ENCODE measurements around the gene AGPAT2.

AGPAT2 gene

GRCh38 chr9:136673088-136673974 is 13.9 kb downstream of the AGPAT2 start:
- H3K36me3 Mint-ChIP-seq (ENCODE audit: low read depth): no peaks in the 10 kb centered on the region
- H3K27ac Mint-ChIP-seq: peak overlapping the region; percentile 84
- H3K27me3 Mint-ChIP-seq (ENCODE audit: low read depth, poor library complexity): no peaks in the 10 kb centered on the region

GRCh38 chr9:136672431-136673087 is 14.7 kb downstream of the AGPAT2 start:
- DNase-seq: no peak
- Mint-ChIP-seq H3K36me3 (ENCODE audit: low read depth) (no peaks in the 10 kb centered on the region), H3K9me3 (no peaks in the 10 kb centered on the region), H3K4me1 (peaks cover 25% of the 10 kb centered on the region), H3K27me3 (ENCODE audit: low read depth, poor library complexity) (no peaks in the 10 kb centered on the region), H3K27ac (peak overlapping the region; percentile 84), H3K4me3 (no peak overlapping the region)
- TF ChIP-seq CTCF (IDR thresholded peaks at IDR 0.05): no peak

More at GRCh38 chr9:136673088-136673974, 13.9 kb downstream of the AGPAT2 start:
- peaks cover 25% of the 10 kb centered on the region for H3K4me1 Mint-ChIP-seq
- TF ChIP-seq CTCF (IDR thresholded peaks at IDR 0.05): no peak
- no peaks in the 10 kb centered on the region for H3K9me3 Mint-ChIP-seq
- no peak for DNase-seq
- no peak overlapping the region for H3K4me3 Mint-ChIP-seq

GRCh38 chr9:136671646-136672430 is 15.4 kb downstream of the AGPAT2 start:
- no peaks in the 10 kb centered on the region for H3K27me3 Mint-ChIP-seq (ENCODE audit: low read depth, poor library complexity)
- H3K4me1 Mint-ChIP-seq: peaks cover 25% of the 10 kb centered on the region
- no peaks in the 10 kb centered on the region for H3K9me3 Mint-ChIP-seq
- no peak overlapping the region for H3K27ac Mint-ChIP-seq
- no peaks in the 10 kb centered on the region for H3K36me3 Mint-ChIP-seq (ENCODE audit: low read depth)
- DNase-seq: peak; percentile 83
- TF ChIP-seq CTCF (IDR thresholded peaks at IDR 0.05): peak; percentile 89
- H3K4me3 Mint-ChIP-seq: no peak overlapping the region

- DNase-seq: no peak
- Mint-ChIP-seq H3K9me3 (no peaks in the 10 kb centered on the region), H3K27me3 (ENCODE audit: low read depth, poor library complexity) (no peaks in the 10 kb centered on the region), H3K4me3 (no peak overlapping the region), H3K4me1 (peaks cover 29% of the 10 kb centered on the region), H3K27ac (no peak overlapping the region), H3K36me3 (ENCODE audit: low read depth) (no peaks in the 10 kb centered on the region)
- no peak for TF ChIP-seq CTCF (IDR thresholded peaks at IDR 0.05)
Observed at GRCh38 chr9:136671254-136671614, 16.0 kb downstream of the AGPAT2 start.

- no peak for DNase-seq
- H3K9me3 Mint-ChIP-seq: no peaks in the 10 kb centered on the region
- no peak overlapping the region for H3K27ac Mint-ChIP-seq
- no peaks in the 10 kb centered on the region for H3K36me3 Mint-ChIP-seq (ENCODE audit: low read depth)
- no peaks in the 10 kb centered on the region for H3K27me3 Mint-ChIP-seq (ENCODE audit: low read depth, poor library complexity)
- TF ChIP-seq CTCF (IDR thresholded peaks at IDR 0.05): no peak
- H3K4me3 Mint-ChIP-seq: no peak overlapping the region
- H3K4me1 Mint-ChIP-seq: peaks cover 29% of the 10 kb centered on the region
Observed at GRCh38 chr9:136670576-136671253, 16.5 kb downstream of the AGPAT2 start.

Data from nephron progenitor cell (in vitro differentiated cells).